ENCODE measurements around the gene TIE1. TPM values are rescaled to one million over a fixed set of nuclear protein-coding genes. Genes with fewer than 3 reads are reported as not detected.

The TIE1 gene
- total RNA-seq, result 48.5 TPM
- long read RNA-seq, transcript TIE1-201 (23 exons, 3,882 nt), result major isoform, 31 of 108 reads
- long read RNA-seq, partial matches to known transcripts, result 51 of 108 reads
- long read RNA-seq, other reads (novel, unspliced or antisense), result 26 of 108 reads

DNA sequence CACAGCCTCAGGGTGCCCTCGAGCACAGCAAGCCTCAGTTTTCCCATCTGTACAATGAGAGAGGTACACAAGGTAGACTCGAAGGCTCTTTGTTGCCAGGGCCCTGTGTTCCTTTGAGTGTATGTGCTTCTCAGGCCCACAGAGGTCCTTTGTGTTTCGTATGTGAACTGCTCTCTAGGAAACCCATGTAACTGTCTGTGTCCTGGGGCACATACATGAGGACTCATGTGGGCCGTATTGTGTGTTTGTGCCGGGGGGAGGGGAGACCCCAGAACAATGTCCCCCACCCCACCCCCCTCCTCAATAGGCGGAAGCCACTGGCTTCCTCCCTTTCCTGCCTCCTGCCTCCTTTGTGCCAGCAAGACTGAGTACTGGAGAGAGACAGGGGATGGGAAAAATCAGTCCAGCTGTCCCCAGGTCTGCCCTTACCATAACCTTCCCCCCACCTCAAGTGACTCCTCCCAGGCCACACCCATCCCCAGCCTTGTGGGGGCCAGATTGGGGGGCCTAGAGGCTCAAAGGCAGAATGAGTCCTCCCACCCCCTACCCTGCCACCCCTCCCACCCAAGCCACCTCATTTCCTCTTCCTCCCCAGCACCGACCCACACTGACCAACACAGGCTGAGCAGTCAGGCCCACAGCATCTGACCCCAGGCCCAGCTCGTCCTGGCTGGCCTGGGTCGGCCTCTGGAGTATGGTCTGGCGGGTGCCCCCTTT lies at the start of gene TIE1:
Gene TIE1, plus strand, starts transcription at position 605 of the 717 bp plus-strand sequence. Its CDS starts 90 bp downstream, at position 695.
- TF ChIP-seq, protein P1, sequence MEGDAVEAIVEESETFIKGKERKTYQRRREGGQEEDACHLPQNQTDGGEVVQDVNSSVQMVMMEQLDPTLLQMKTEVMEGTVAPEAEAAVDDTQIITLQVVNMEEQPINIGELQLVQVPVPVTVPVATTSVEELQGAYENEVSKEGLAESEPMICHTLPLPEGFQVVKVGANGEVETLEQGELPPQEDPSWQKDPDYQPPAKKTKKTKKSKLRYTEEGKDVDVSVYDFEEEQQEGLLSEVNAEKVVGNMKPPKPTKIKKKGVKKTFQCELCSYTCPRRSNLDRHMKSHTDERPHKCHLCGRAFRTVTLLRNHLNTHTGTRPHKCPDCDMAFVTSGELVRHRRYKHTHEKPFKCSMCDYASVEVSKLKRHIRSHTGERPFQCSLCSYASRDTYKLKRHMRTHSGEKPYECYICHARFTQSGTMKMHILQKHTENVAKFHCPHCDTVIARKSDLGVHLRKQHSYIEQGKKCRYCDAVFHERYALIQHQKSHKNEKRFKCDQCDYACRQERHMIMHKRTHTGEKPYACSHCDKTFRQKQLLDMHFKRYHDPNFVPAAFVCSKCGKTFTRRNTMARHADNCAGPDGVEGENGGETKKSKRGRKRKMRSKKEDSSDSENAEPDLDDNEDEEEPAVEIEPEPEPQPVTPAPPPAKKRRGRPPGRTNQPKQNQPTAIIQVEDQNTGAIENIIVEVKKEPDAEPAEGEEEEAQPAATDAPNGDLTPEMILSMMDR (IDR thresholded peaks at IDR 0.05), result no peak
- H3K4me1 ChIP-seq, result peaks cover 39% of the 10 kb centered on the region
- H3K9me3 ChIP-seq, result no peaks in the 10 kb centered on the region
- no peak for DNase-seq
- peak; percentile 41 to 46 for ATAC-seq
- no peaks in the 10 kb centered on the region for H3K27me3 ChIP-seq (ENCODE audit: low read depth)
- no peaks in the 10 kb centered on the region for H3K36me3 ChIP-seq
- peak within 1 kb of the TSS; percentile 53 for H3K4me3 ChIP-seq
- H3K27ac ChIP-seq, result peak within 1 kb of the TSS; percentile 68
- intact Hi-C loops (cut with DNase I), result no loop called here

DNA sequence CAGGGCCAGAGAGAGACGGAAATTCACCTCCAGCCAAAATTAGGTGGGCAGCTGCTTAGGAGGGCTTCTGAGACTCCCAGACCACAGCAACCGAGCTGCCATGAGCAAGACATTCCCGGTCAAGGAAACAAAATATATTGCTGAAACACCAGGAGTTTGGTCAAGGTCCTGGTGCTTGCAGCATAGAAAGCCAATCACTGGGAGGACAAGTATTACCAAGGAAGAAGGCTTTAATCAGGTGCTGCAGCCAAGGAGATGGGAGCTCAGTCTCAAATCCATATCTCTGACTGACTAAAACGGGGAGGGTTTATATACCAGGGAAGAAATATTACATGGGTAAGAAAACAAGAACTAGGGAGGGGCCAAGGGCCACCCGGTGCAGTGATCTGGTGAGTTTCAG lies 49.8 kb upstream of the TIE1 start:
- intact Hi-C loops (cut with DNase I), result no loop called here
- H3K27me3 ChIP-seq (ENCODE audit: low read depth), result no peaks in the 10 kb centered on the region
- ATAC-seq, result no peak
- no peaks in the 10 kb centered on the region for H3K9me3 ChIP-seq
- TF ChIP-seq, protein P1 (IDR thresholded peaks at IDR 0.05), result no peak
- DNase-seq, result no peak
- no peaks in the 10 kb centered on the region for H3K36me3 ChIP-seq
- no peak overlapping the region for H3K4me3 ChIP-seq
- no peak overlapping the region for H3K27ac ChIP-seq
- peaks cover 2% of the 10 kb centered on the region for H3K4me1 ChIP-seq

DNA sequence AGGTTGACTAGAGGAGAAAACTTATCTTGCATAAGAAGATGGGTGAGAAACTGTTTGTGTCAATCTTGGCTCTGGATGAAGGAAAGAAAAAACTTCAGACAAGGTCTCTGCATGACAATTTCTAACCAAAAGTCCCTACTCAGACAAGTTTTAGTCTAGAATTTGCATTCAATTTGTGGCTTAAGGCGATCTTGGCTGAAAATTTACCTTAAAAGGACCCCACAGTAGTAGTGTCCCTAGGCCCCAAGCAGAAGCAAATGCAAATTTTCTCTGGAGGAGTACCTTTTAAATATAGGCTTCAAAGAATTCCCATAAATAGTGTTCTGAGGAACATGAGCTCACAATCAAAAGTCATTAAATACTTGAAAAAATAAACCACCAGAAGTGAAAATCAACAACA lies 48.6 kb upstream of the TIE1 start:
- ATAC-seq (no peak), DNase-seq (no peak)
- Histone ChIP-seq H3K27ac (no peak overlapping the region), H3K9me3 (no peaks in the 10 kb centered on the region), H3K4me3 (no peak overlapping the region), H3K27me3 (ENCODE audit: low read depth) (no peaks in the 10 kb centered on the region), H3K36me3 (no peaks in the 10 kb centered on the region), H3K4me1 (peaks cover 12% of the 10 kb centered on the region)
- intact Hi-C loops (cut with DNase I), result no loop called here
- TF ChIP-seq, protein P1 (IDR thresholded peaks at IDR 0.05), result no peak

DNA sequence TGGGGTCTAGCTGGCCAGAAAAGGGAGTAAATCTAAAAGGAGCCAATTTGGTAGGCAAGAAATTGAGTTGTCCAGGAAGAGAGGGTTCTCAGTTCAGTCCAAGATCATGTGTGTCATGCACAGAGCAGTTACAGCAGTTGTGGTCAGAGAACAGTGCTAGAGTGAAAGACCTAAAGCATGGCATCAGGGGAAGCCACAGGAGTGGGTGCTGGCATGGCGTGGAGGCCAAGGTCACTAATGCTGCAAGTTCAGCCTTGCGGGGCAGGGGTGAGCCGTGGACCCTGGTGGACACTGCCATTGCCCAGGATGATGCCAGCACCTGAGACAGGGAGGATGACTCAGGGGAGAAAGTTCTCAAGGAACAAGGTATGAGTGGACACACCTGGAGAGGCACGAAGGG lies 47.6 kb upstream of the TIE1 start:
- intact Hi-C loops (cut with DNase I), result no loop called here
- Histone ChIP-seq H3K4me1 (peaks cover 21% of the 10 kb centered on the region), H3K36me3 (no peaks in the 10 kb centered on the region), H3K9me3 (no peaks in the 10 kb centered on the region), H3K27me3 (ENCODE audit: low read depth) (no peaks in the 10 kb centered on the region), H3K27ac (no peak overlapping the region), H3K4me3 (no peak overlapping the region)
- DNase-seq, result no peak
- TF ChIP-seq, protein P1 (IDR thresholded peaks at IDR 0.05), result no peak
- ATAC-seq, result no peak

DNA sequence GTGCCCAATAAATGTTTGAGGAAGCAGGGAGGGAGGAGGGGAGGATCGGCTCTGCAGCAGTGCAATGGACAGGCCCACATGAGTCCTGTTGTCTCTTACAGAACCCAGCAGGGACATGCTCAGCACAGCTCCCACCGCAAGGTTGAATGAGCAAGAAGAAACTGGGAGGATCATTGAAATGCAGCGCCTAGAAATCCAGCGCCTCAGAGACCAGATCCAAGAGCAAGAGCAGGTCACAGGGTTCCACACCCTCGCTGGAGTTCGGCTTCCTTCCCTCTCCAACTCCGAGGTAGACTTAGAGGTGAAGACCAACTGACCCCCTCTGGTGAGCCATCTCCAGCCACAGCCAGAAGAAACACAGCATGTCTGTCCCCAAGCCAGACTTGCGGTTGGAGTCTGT lies 46.9 kb upstream of the TIE1 start:
- TF ChIP-seq, protein P1 (IDR thresholded peaks at IDR 0.05), result no peak

More for the DNA sequence above, 46.9 kb upstream of the TIE1 start:
- intact Hi-C loops (cut with DNase I), result no loop called here
- H3K9me3 ChIP-seq, result no peaks in the 10 kb centered on the region
- H3K27me3 ChIP-seq (ENCODE audit: low read depth), result no peaks in the 10 kb centered on the region
- H3K27ac ChIP-seq, result no peak overlapping the region
- H3K4me1 ChIP-seq, result peaks cover 22% of the 10 kb centered on the region
- ATAC-seq, result no peak
- H3K36me3 ChIP-seq, result no peaks in the 10 kb centered on the region
- H3K4me3 ChIP-seq, result no peak overlapping the region
- no peak for DNase-seq
